Measurements from ENCODE around the gene CDH4.

The CDH4 gene

DNA sequence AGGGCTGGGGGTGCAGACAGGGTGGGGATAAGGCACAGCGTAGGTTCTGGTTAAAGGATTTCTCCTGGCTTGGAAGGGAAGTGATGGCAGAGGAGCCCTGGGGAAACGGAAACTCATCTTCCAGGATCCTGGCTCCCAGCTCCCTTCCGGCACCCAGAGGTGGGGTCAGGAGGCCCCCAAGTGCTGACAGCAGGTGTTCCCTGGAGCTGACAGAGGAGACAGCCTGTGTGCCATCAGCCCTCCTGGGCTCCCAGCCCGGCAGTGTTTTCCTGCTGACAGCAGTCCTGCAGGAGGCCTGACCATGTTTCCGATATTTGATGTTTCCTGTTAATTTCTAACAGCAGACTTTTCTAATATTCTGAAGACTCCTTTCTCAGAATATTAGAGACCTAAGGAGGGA lies 536.3 kb downstream of the CDH4 start:
- DNase-seq (ENCODE audit: low spot score) = no peak
- CTCF ChIA-PET = interaction anchor here (0.6 to 1.1 kb wide), 2 partner anchors 19 to 86 kb away, joined by 3 read pairs; no protein-coding TSS in a partner anchor
- no peak for TF ChIP-seq CTCF (conservative IDR thresholded peaks at IDR 0.05; ENCODE audit: low read depth)
- peak overlapping the region; percentile 79 for H3K27ac ChIP-seq
- POLR2A ChIA-PET (ENCODE audit: low non-redundant PET) = interaction anchor here (0.5 kb wide), 1 partner anchor 23 kb away, joined by 4 read pairs; no protein-coding TSS in a partner anchor

DNA sequence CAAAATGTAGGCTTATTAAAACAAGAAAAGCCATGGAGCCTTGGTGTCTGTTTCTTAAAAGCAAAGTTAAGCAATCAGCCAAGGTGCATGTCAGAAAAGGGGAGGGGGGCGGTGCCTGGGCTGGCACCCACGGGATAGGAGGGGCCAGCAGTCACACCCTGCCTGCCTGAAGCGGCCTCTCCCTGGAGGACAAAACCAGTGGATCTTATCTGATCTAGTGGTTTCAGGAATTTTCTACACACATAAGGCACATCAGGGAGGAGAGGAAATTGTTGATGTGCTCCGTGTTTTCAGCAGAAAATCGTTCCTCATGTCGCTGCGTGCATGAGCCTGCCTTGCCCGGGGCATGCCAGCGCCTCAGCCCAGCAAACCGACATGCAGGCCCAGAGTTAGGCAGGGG lies 537.3 kb downstream of the CDH4 start:
- ChIA-PET CTCF (interaction anchor here (1.1 kb wide), 1 partner anchor 59 kb away, joined by 4 read pairs; no protein-coding TSS in a partner anchor), POLR2A (ENCODE audit: low non-redundant PET) (no interaction called here)
- TF ChIP-seq CTCF (conservative IDR thresholded peaks at IDR 0.05; ENCODE audit: low read depth) = no peak
- DNase-seq (ENCODE audit: low spot score) = peak; percentile 95
- peak overlapping the region; percentile 79 for H3K27ac ChIP-seq

GRCh38 chr20:61790116-61790827 lies 538.2 kb downstream of the CDH4 start:
- DNase-seq (ENCODE audit: low spot score) = no peak
- H3K27ac ChIP-seq = no peak overlapping the region
- ChIA-PET POLR2A (ENCODE audit: low non-redundant PET) (no interaction called here), CTCF (interaction anchor here (1.1 kb wide), 1 partner anchor 58 kb away, joined by 4 read pairs; no protein-coding TSS in a partner anchor)
- no peak for TF ChIP-seq CTCF (conservative IDR thresholded peaks at IDR 0.05; ENCODE audit: low read depth)

DNA sequence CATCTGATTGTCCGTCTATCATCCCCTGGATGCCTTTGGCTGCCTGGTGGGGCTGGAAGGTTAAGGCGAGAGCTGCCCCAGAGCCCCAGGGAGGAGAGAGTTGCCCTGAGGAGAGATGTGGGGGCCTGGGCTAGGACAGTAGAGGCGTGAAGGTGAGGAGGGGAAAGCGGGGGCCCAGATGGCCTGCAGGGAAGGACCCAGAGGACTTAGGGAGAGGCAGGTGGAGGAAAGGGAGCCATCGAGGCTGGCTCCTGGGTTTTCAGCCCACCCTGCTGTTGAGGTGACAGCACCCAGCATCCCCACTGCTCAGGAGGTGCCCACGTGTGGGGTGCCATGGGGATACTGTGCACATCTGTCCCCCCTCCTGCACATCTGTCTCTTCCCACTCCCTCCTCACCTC lies 539.9 kb downstream of the CDH4 start:
- POLR2A ChIA-PET (ENCODE audit: low non-redundant PET) = no interaction called here
- no peak for DNase-seq (ENCODE audit: low spot score)
- no peak overlapping the region for H3K27ac ChIP-seq
- no peak for TF ChIP-seq CTCF (conservative IDR thresholded peaks at IDR 0.05; ENCODE audit: low read depth)
- CTCF ChIA-PET = interaction anchor here (0.5 kb wide), 1 partner anchor 794 kb away, joined by 3 read pairs; no protein-coding TSS in a partner anchor

GRCh38 chr20:61795669-61796630 lies 543.9 kb downstream of the CDH4 start:
- CTCF ChIA-PET = interaction anchor here (0.5 kb wide), 1 partner anchor 70 kb away, joined by 3 read pairs; no protein-coding TSS in a partner anchor

More at GRCh38 chr20:61795669-61796630, 543.9 kb downstream of the CDH4 start:
- DNase-seq (ENCODE audit: low spot score) = no peak
- POLR2A ChIA-PET (ENCODE audit: low non-redundant PET) = no interaction called here
- no peak for TF ChIP-seq CTCF (conservative IDR thresholded peaks at IDR 0.05; ENCODE audit: low read depth)
- H3K27ac ChIP-seq = no peak overlapping the region
